Astrocyte of the spinal cord (primary cell): ENCODE results near the gene ITPRID1.
"Not testable (repeated sequence)": the region's sequence is repeated elsewhere in the genome, so short reads cannot be mapped to it uniquely, and the experiment has no call there.

Experiments used
- DNase-seq: peaks from one replicate; pipeline ENCODE4 v3.0.0; 2011; ENCODE audit warnings: low read depth, low spot score
- H3K4me3 ChIP-seq: 2 replicates; pipeline ENCODE4 v1.5.1; 2011; ENCODE audit warnings: low read depth, mild to moderate bottlenecking, low read length, moderate library complexity
- CTCF ChIP-seq: IDR thresholded peaks from 2 replicates; pipeline ENCODE4 v1.5.1; 2012; ENCODE audit warnings: low read depth, mild to moderate bottlenecking, low read length, inconsistent platforms
- in situ Hi-C: cut with HindIII; loops from 2 replicates; pipeline ENCODE4 v1.10.0; 2017; ENCODE audit warnings: low sequenced_read_pairs

Gene ITPRID1

GRCh38 chr7:31513790-31514189 lies at the start of gene ITPRID1:
TSS of gene ITPRID1 (plus strand) at chr7:31514090. CDS start at chr7:31553025, 38,935 bp downstream.
- H3K4me3 ChIP-seq: no peak within 1 kb of the TSS
- no peak for DNase-seq
- TF ChIP-seq CTCF: no peak
- in situ Hi-C loops: no loop called here

DNA sequence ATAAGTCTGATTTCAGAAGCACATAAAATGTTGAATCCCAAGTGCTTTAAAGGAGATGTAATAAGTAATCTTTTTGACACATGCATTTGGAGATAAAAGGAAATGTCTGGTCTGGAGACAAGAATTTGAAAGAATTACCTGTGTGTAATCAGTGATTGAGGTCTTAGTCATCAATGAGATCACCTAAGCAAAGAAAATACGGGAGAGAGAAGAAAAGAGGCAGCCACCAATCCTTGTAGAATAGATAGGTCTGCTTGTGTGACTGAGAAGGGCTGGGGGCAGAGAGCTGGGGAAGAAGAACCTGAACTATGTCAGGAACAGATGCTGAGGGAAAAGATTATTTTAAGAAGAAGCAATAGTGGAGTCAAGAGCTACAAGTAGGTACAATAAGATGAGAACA lies 49.3 kb upstream of the ITPRID1 start:
- in situ Hi-C loops: no loop called here
- H3K4me3 ChIP-seq: no peak overlapping the region
- DNase-seq: no peak
- TF ChIP-seq CTCF: no peak

DNA sequence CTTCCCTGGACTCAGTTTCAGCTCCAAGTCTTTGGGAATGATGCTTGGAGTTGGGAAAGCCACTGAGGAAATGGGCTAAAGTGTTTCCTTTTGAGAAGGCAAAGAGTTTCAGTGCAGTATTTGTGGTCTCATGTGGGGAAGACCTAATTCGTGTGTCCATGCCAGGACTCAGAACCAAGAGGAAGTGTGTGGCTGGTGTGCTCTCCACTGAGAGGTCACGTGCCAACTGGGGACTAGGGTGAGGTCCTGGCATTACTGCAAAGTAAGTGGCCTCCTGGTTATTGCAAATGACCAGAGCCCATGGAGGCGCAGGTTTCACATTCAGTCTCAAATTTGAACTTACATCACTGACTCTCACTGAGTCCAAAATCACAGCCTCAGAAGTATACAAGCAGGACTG lies 48.6 kb upstream of the ITPRID1 start:
- TF ChIP-seq CTCF: no peak
- no peak for DNase-seq
- H3K4me3 ChIP-seq: no peak overlapping the region
- in situ Hi-C loops: no loop called here

DNA sequence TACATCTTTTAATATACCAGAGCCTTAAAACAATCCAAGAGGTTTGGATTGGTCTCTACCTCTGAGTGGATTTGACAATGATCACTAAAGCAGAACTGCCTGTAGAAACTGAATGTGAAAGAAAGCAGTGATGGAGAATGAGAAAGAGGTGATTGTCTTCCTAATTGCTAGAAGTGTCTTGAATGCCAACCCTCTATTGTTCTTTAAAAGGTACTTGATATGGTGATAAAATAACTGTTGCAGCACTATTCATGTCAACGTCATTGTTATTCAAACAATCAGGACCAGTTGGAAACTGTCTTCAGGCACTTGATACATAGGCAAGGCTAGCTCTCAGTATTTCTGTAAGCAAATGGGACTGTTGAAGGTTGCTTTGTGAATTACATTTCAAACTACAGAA lies 47.9 kb upstream of the ITPRID1 start:
- DNase-seq: no peak
- in situ Hi-C loops: no loop called here
- no peak overlapping the region for H3K4me3 ChIP-seq
- no peak for TF ChIP-seq CTCF

DNA sequence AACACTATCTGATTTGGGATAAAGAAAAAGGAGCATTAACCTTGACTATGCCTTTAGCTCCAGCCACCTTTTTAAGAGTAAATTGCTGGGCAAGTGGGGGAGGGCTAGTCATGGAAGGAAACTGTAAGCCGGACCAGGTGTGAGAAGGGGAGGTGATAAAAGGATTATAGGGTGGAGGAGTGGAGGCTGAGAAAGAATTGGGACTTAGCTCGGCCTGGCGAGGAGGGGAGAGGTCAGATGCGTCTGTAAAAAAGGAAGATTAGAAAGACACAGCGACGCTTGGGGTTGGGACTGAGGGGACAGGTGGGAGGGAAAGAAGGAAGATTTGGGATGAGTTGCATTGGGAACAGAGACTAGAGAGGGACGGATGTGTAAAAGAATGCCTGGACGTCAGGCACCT lies 43.0 kb upstream of the ITPRID1 start:
- in situ Hi-C loops, DNase-seq, H3K4me3 ChIP-seq: not testable (repeated sequence)

DNA sequence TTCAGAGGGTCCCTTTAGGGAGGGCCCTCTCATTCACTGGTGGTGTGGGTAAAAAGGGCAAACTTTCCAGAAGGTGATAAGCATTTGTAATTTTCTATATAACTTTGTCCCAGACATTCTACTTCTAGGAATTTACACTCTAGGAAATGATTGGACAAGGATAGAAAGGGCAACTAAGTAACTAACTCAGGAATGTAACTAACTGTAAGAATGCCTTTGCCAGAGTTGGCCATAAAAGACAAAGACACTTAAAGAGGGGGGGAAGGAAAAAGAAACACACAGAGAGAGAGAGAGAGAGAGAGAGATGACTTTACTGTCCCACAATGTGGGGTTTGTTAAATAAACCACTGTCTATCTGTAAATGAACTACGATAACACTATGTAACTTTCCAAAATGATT lies 38.5 kb upstream of the ITPRID1 start:
- in situ Hi-C loops: no loop called here
- TF ChIP-seq CTCF: no peak
- H3K4me3 ChIP-seq: no peak overlapping the region
- no peak for DNase-seq

DNA sequence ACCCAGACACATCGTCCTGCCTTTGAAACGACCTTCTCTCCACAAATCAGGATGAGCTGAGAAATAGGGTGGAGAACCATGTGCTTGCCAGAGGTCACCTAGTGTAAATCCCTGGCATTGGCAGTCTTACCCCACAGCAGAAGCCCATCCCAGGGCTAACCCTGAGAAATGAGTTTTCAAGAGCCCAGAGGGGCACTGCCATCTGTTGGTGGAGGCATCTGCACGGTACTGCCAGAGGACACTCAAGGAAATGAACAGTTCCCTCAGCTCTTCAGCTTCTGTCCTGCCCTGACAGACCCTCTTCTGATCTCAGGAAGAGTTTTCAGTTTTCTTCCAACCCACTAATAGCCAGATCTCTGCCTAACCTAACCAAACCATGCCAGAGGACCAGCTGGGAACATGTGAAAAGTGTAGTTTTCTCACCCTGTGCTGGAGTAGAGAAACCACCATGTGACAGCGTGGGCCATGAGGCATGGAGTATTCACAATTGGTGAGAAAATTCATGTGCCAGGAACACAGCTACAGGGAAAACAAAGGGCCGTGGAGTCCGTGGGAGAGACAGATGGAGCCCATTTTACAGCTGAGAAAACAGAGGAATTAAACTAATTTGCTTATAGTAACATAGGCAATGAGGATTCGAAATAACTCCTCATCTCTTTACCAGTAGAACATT lies 37.7 kb upstream of the ITPRID1 start:
- TF ChIP-seq CTCF: no peak

More for the DNA sequence above, 37.7 kb upstream of the ITPRID1 start:
- H3K4me3 ChIP-seq: no peak overlapping the region
- no peak for DNase-seq
- in situ Hi-C loops: no loop called here
